ENCODE data around the gene RUFY3. TPM values are rescaled to one million over a fixed set of nuclear protein-coding genes. Genes with fewer than 3 reads are reported as not detected.

The RUFY3 gene
- total RNA-seq, 1 experiment from 2014 or later = 32.9 TPM

DNA sequence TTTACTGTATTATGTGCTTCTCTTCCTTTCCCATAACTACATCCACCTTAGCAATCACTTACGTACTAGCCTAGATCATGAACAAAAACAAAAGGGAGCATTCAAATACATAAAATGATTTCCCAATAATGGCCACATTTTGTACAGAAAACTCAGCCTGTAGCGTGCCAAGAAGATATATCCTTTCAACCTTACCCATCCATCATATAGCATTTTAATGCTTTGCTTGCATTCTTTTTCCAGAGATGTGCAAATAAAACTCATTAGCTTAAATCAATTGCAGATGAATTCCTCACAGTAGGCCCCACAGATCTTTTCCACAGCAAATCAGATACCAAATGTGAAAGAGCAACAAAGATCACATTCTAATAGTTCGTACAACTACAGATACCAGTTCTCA, 97.2 kb downstream of the RUFY3 start:
- DNase-seq (ENCODE audit: low read depth, low spot score) = no peak
- no peak overlapping the region for H3K4me3 ChIP-seq (replicated peaks in 1 of 2; ENCODE audit: low read depth in 1 of 2, low read length in 2 of 2)
- no TSS peak for BruUV-seq (replicated peaks)
- ChIA-PET RAD21 (ENCODE audit: low non-redundant PET in 1 of 2, low total read pairs in 2 of 2, uncharacterized antibody in 2 of 2, unreplicated experiment in 2 of 2) (no interaction called here), POLR2A (interaction anchor here (0.8 kb wide), 1 partner anchor 19 kb away, joined by 3 read pairs; no protein-coding TSS in a partner anchor), CTCF (no interaction called here)
- intact Hi-C loops (cut with micrococcal nuclease) = no loop called here
- no peak for ATAC-seq
- no peaks in the 10 kb centered on the region for H3K79me2 ChIP-seq (ENCODE audit: insufficient read depth, low read length)
- H3K36me3 ChIP-seq (ENCODE audit: control insufficient read depth in 1 of 2, insufficient read depth in 2 of 2, low read length in 2 of 2) = peaks cover 15 to 34% of the 10 kb centered on the region in 2 experiments
- H3K9me3 ChIP-seq (ENCODE audit: control insufficient read depth in 1 of 2, insufficient read depth in 1 of 2, low read depth in 1 of 2, low read length in 2 of 2) = no peaks in the 10 kb centered on the region
- no peak overlapping the region for H2AFZ ChIP-seq (ENCODE audit: low read depth, low read length, poor library complexity, severe bottlenecking)
- H3K27me3 ChIP-seq (ENCODE audit: insufficient read depth, low read length) = no peaks in the 10 kb centered on the region
- no peak for TF ChIP-seq ZNF274 (IDR thresholded peaks at IDR 0.05; ENCODE audit: low read depth, low read length)
- no peak overlapping the region for H3K4me2 ChIP-seq (ENCODE audit: low read length)
- 0 out of 2 replicates have a peak, but pooled peaks cover 8% of the 10 kb centered on the region for H4K20me1 ChIP-seq (ENCODE audit: insufficient read depth)
- H3K9ac ChIP-seq (ENCODE audit: low read length) = no peak overlapping the region
- no peaks in the 10 kb centered on the region for H3K9me2 ChIP-seq (ENCODE audit: insufficient read depth)
- H3K27ac ChIP-seq (ENCODE audit: low read depth, low read length) = no peak overlapping the region
- no peaks in the 10 kb centered on the region for H3K4me1 ChIP-seq (ENCODE audit: control insufficient read depth in 1 of 2, insufficient read depth in 2 of 2, low read length in 2 of 2)

DNA sequence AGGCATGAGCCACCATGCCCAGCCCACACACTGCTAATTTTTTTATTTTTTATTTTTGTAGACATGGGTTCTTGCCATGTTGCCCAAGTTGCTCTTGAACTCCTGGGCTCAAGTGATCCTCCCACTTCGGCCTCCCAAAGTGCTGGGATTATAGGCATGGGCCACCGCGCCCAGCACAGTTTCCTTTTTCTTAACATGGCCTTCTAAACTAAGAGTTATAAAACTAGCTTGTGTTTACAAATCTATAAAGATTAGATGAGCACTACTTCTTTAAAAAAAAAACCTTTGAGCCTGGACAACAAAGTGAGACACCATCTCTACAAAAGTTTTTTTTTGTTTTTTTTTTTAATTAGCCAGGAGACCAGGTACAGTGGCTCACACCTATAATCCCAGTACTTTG, 107.3 kb downstream of the RUFY3 start:
- H3K9ac ChIP-seq (ENCODE audit: low read length) = no peak overlapping the region
- H3K4me3 ChIP-seq (replicated peaks in 1 of 2; ENCODE audit: low read depth in 1 of 2, low read length in 2 of 2) = no peak overlapping the region
- H3K79me2 ChIP-seq (ENCODE audit: insufficient read depth, low read length) = peaks cover 64% of the 10 kb centered on the region
- H2AFZ ChIP-seq (ENCODE audit: low read depth, low read length, poor library complexity, severe bottlenecking) = no peak overlapping the region
- H3K27me3 ChIP-seq (ENCODE audit: insufficient read depth, low read length) = no peaks in the 10 kb centered on the region
- RAD21 ChIA-PET (ENCODE audit: low non-redundant PET in 1 of 2, low total read pairs in 2 of 2, uncharacterized antibody in 2 of 2, unreplicated experiment in 2 of 2) = no interaction called here
- H3K36me3 ChIP-seq (ENCODE audit: control insufficient read depth in 1 of 2, insufficient read depth in 2 of 2, low read length in 2 of 2) = peaks cover 61 to 77% of the 10 kb centered on the region in 2 experiments
- H3K27ac ChIP-seq (ENCODE audit: low read depth, low read length) = no peak overlapping the region
- no peak for ATAC-seq
- no peaks in the 10 kb centered on the region for H3K9me2 ChIP-seq (ENCODE audit: insufficient read depth)
- H3K4me2 ChIP-seq (ENCODE audit: low read length) = no peak overlapping the region
- DNase-seq (ENCODE audit: low read depth, low spot score) = no peak
- H4K20me1 ChIP-seq (ENCODE audit: insufficient read depth) = no peaks in the 10 kb centered on the region
- no peaks in the 10 kb centered on the region for H3K4me1 ChIP-seq (ENCODE audit: control insufficient read depth in 1 of 2, insufficient read depth in 2 of 2, low read length in 2 of 2)
- intact Hi-C loops (cut with micrococcal nuclease) = no loop called here
- BruUV-seq (replicated peaks) = no TSS peak
- POLR2A ChIA-PET = no interaction called here
- CTCF ChIA-PET = no interaction called here
- no peaks in the 10 kb centered on the region for H3K9me3 ChIP-seq (ENCODE audit: control insufficient read depth in 1 of 2, insufficient read depth in 1 of 2, low read depth in 1 of 2, low read length in 2 of 2)
- TF ChIP-seq ZNF274 (IDR thresholded peaks at IDR 0.05; ENCODE audit: low read depth, low read length) (no peak), SP1 (IDR thresholded peaks at IDR 0.05; ENCODE audit: low read depth) (no peak), SIN3A (IDR thresholded peaks at IDR 0.05; ENCODE audit: low read depth) (no peak), POLR2A (IDR thresholded peaks at IDR 0.05; ENCODE audit: borderline replicate concordance, extremely low read depth, insufficient read depth, insufficient read length) (no peak), ELF1 (IDR thresholded peaks at IDR 0.05; ENCODE audit: borderline replicate concordance, low read depth) (no peak), JUND (IDR thresholded peaks at IDR 0.05) (no peak), EZH2 (IDR thresholded peaks at IDR 0.05) (no peak), SRF (IDR thresholded peaks at IDR 0.05; ENCODE audit: low read depth) (no peak), CBX3 (IDR thresholded peaks at IDR 0.05; ENCODE audit: low read depth) (no peak), YY1 (IDR thresholded peaks at IDR 0.05; ENCODE audit: extremely low read depth, insufficient replicate concordance, low read depth, low read length) (no peak), POLR2AphosphoS5 (IDR thresholded peaks at IDR 0.05; ENCODE audit: low read depth, low read length) (no peak), EZH2phosphoT487 (IDR thresholded peaks at IDR 0.05; ENCODE audit: borderline replicate concordance) (no peak), EGR1 (IDR thresholded peaks at IDR 0.05; ENCODE audit: low read depth) (no peak)
- TF ChIP-seq, protein P1, sequence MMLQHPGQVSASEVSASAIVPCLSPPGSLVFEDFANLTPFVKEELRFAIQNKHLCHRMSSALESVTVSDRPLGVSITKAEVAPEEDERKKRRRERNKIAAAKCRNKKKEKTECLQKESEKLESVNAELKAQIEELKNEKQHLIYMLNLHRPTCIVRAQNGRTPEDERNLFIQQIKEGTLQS (IDR thresholded peaks at IDR 0.05) = no peak

All from HCT116 (cell line).